HFFc6 (cell line): Measurements from ENCODE around the gene NAALADL2. TPM values are rescaled to one million over a fixed set of nuclear protein-coding genes. Genes with fewer than 3 reads are reported as not detected.

Source experiments
- DNase-seq: peaks from one replicate; pipeline ENCODE4 v3.0.0-alpha.2; 2018
- H3K27ac Mint-ChIP-seq: 2 replicates; pipeline ENCODE4 v1.8.0; 2020; ENCODE audit warnings: mild to moderate bottlenecking, mixed read lengths
- H3K27me3 Mint-ChIP-seq: 2 replicates; pipeline ENCODE4 v1.8.0; 2021; ENCODE audit warnings: mild to moderate bottlenecking, moderate library complexity, mixed read lengths; ENCODE audit not compliant: insufficient read depth
- H3K36me3 Mint-ChIP-seq: 2 replicates; pipeline ENCODE4 v1.8.0; 2021; ENCODE audit warnings: low read depth, mixed read lengths
- H3K4me1 Mint-ChIP-seq: 2 replicates; pipeline ENCODE4 v1.8.0; 2020; ENCODE audit warnings: low read depth, mixed read lengths
- H3K4me3 Mint-ChIP-seq: 2 replicates; pipeline ENCODE4 v1.8.0; 2020; ENCODE audit warnings: mild to moderate bottlenecking, moderate library complexity, mixed read lengths
- H3K9me3 Mint-ChIP-seq: 2 replicates; pipeline ENCODE4 v1.8.0; 2020; ENCODE audit warnings: mild to moderate bottlenecking, mixed read lengths
- total RNA-seq, 6 experiments: library from RNA; stranded (reverse); fragmentation: NEBNext Ultra II Directional; extraction: Animal tissue kit (Norgen Biotek cat#: 25700); gene quantifications; 2 replicates in 1 of 6; 3 replicates in 5 of 6; pipeline ENCODE4 v1.2.3, GENCODE V29; 2021
- TF ChIP-seq, protein P1 (sequence below): fragments of 200-600 bp; sonication (generic); IDR thresholded peaks from 2 replicates; pipeline ENCODE4 v1.5.0; 2021; ENCODE audit warnings: antibody characterized with exemption, mild to moderate bottlenecking

NAALADL2 gene
- total RNA-seq, 6 experiments from 2014 or later: 12.0 to 15.2 (median 12.3) TPM

DNA sequence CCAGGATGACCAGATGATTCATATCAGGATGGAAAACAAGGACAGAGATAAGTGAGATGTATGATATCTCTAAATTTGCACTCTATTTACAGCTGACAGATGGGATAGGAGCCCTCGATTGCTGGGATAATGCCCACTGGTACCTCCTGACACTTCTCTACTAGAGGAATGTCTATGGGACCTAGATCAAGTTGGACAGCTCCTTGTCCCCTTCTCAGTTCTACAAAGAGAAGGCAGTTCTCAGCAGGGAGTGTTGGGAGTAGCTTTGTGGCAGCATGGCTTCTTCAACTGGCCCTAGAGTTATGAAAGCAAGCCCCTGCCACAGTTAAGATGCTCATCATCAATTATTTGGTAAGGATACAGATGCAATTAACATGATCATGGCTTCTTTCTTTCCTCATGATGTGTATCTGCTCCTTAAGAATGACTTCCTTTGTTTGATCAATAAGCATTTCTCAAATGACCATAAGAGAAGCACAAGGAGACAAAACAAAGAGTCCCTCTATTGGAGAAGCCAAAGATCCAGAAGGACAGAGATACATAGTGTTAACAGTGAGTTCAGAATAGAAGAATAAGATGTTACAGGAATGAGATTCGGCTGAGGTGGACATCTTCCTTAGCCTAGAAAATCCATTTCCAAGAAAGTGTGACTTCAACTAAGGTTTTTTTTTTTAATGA is 481.3 kb downstream of the NAALADL2 start:
- H3K9me3 Mint-ChIP-seq: no peaks in the 10 kb centered on the region
- H3K36me3 Mint-ChIP-seq: peaks cover 10% of the 10 kb centered on the region; the same call in 1 of the 2 replicates
- no peak overlapping the region for H3K4me3 Mint-ChIP-seq
- H3K27ac Mint-ChIP-seq: no peak overlapping the region
- TF ChIP-seq, protein P1, sequence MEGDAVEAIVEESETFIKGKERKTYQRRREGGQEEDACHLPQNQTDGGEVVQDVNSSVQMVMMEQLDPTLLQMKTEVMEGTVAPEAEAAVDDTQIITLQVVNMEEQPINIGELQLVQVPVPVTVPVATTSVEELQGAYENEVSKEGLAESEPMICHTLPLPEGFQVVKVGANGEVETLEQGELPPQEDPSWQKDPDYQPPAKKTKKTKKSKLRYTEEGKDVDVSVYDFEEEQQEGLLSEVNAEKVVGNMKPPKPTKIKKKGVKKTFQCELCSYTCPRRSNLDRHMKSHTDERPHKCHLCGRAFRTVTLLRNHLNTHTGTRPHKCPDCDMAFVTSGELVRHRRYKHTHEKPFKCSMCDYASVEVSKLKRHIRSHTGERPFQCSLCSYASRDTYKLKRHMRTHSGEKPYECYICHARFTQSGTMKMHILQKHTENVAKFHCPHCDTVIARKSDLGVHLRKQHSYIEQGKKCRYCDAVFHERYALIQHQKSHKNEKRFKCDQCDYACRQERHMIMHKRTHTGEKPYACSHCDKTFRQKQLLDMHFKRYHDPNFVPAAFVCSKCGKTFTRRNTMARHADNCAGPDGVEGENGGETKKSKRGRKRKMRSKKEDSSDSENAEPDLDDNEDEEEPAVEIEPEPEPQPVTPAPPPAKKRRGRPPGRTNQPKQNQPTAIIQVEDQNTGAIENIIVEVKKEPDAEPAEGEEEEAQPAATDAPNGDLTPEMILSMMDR: no peak
- no peak for DNase-seq
- H3K27me3 Mint-ChIP-seq: peaks cover 4% of the 10 kb centered on the region; the same call in 1 of the 2 replicates
- H3K4me1 Mint-ChIP-seq: peaks cover 64% of the 10 kb centered on the region

DNA sequence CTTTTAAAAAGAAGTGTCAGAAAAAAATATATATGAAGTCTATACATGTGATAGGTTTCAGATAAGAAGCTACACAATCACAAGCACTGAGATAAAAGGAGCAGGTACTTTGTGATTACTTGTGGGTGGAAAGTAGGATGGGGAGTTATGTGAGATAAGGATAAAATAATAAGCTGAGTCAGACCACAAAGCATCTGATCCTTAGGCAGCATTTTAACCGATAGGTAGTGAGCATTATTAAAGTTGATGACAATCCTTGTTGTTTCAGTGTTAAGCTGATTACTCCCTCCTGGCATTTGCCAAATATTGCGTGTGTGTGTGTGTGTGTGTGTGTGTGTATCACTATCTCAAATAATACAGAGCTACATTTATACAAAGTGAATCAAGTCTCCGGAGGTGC is 483.1 kb downstream of the NAALADL2 start:
- peaks cover 67% of the 10 kb centered on the region for H3K4me1 Mint-ChIP-seq
- H3K9me3 Mint-ChIP-seq: no peaks in the 10 kb centered on the region
- H3K36me3 Mint-ChIP-seq: peaks cover 10% of the 10 kb centered on the region; the same call in 1 of the 2 replicates
- no peaks in the 10 kb centered on the region for H3K27me3 Mint-ChIP-seq
- TF ChIP-seq, protein P1: no peak
- no peak overlapping the region for H3K4me3 Mint-ChIP-seq
- DNase-seq: peak; percentile 48
- H3K27ac Mint-ChIP-seq: no peak overlapping the region

DNA sequence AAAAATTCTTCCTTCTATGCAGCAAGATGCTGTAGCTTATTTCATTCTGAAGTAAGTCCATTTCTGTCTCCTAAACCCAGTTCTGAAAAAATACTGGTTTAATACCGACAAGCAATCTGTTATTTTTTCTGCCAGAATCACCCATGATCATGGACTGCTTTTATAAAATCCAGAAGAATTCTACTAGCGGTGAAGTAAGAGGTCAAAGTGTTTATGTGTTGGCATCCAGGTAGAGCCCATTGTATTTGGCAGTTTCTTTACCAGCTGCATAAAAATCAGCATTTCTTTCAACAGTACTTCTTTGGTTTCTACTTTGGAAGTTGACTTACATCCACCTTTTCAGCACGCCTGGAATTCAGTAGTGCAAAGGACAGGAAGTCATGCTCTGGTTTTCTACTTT is 484.8 kb downstream of the NAALADL2 start:
- peaks cover 5% of the 10 kb centered on the region for H3K36me3 Mint-ChIP-seq
- no peaks in the 10 kb centered on the region for H3K9me3 Mint-ChIP-seq
- H3K27me3 Mint-ChIP-seq: no peaks in the 10 kb centered on the region
- H3K4me3 Mint-ChIP-seq: no peak overlapping the region
- H3K4me1 Mint-ChIP-seq: peaks cover 61% of the 10 kb centered on the region
- TF ChIP-seq, protein P1: no peak
- DNase-seq: no peak
- no peak overlapping the region for H3K27ac Mint-ChIP-seq

- DNase-seq: peak; percentile 90
- Mint-ChIP-seq H3K27ac (peak overlapping the region; percentile 12), H3K4me3 (no peak overlapping the region), H3K27me3 (peaks cover 2% of the 10 kb centered on the region; the same call in 1 of the 2 replicates), H3K9me3 (no peaks in the 10 kb centered on the region), H3K4me1 (peaks cover 42% of the 10 kb centered on the region), H3K36me3 (peaks cover 5% of the 10 kb centered on the region)
- TF ChIP-seq, protein P1: no peak
These were observed 487.6 kb downstream of the NAALADL2 start for GRCh38 chr3:175346573-175347356.

GRCh38 chr3:175349168-175349567 is 490.0 kb downstream of the NAALADL2 start:
- H3K36me3 Mint-ChIP-seq: peaks cover 5% of the 10 kb centered on the region
- H3K27me3 Mint-ChIP-seq: peaks cover 2% of the 10 kb centered on the region; the same call in 1 of the 2 replicates
- H3K27ac Mint-ChIP-seq: no peak overlapping the region

More at GRCh38 chr3:175349168-175349567, 490.0 kb downstream of the NAALADL2 start:
- Mint-ChIP-seq H3K9me3 (no peaks in the 10 kb centered on the region), H3K4me1 (peaks cover 28% of the 10 kb centered on the region), H3K4me3 (no peak overlapping the region)
- TF ChIP-seq, protein P1: no peak
- no peak for DNase-seq
